Hepatocyte (in vitro differentiated cells): ENCODE results near the gene HEYL. TPM values are rescaled to one million over a fixed set of nuclear protein-coding genes. Genes with fewer than 3 reads are reported as not detected.

ENCODE experiments used
- DNase-seq: peaks from one replicate; pipeline ENCODE4 v3.0.0-alpha.2; 2016; ENCODE audit warnings: low spot score
- H2AFZ ChIP-seq: fragments of 200-600 bp; sonication (generic); 2 replicates; pipeline ENCODE4 v1.6.0; 2016; ENCODE audit warnings: antibody characterized with exemption, mild to moderate bottlenecking
- H3K27ac ChIP-seq: fragments of 200-600 bp; sonication (generic); 2 replicates; pipeline ENCODE4 v1.5.1; 2016; ENCODE audit warnings: mild to moderate bottlenecking
- H3K27me3 ChIP-seq: fragments of 200-600 bp; sonication (generic); 2 replicates; pipeline ENCODE4 v1.6.1; 2016
- H3K36me3 ChIP-seq: fragments of 200-600 bp; sonication (generic); replicated peaks from 2 replicates; pipeline ENCODE4 v1.5.1; 2016; ENCODE audit warnings: low read depth; ENCODE audit not compliant: insufficient read depth
- H3K4me1 ChIP-seq: fragments of 200-600 bp; sonication (generic); 2 replicates; pipeline ENCODE4 v1.5.1; 2016; ENCODE audit warnings: mild to moderate bottlenecking, moderate library complexity; ENCODE audit not compliant: insufficient read depth
- H3K4me2 ChIP-seq: fragments of 200-600 bp; sonication (generic); 2 replicates; pipeline ENCODE4 v1.6.0; 2016
- H3K4me3 ChIP-seq: fragments of 200-600 bp; sonication (generic); 2 replicates; pipeline ENCODE4 v1.5.1; 2016; ENCODE audit warnings: mild to moderate bottlenecking
- H3K79me2 ChIP-seq: fragments of 200-600 bp; sonication (generic); 2 replicates; pipeline ENCODE4 v1.6.0; 2017; ENCODE audit warnings: mild to moderate bottlenecking
- H3K9me2 ChIP-seq: fragments of 200-600 bp; sonication (generic); replicated peaks from 2 replicates; pipeline ENCODE4 v1.6.0; 2017; ENCODE audit warnings: mild to moderate bottlenecking; ENCODE audit not compliant: insufficient read depth
- H3K9me3 ChIP-seq: fragments of 200-600 bp; sonication (generic); 2 replicates; pipeline ENCODE4 v1.5.1; 2016; ENCODE audit warnings: low read depth, mild to moderate bottlenecking
- H4K20me1 ChIP-seq: fragments of 200-600 bp; sonication (generic); 2 replicates; pipeline ENCODE4 v1.6.0; 2016; ENCODE audit warnings: mild to moderate bottlenecking; ENCODE audit not compliant: insufficient read depth, poor library complexity, severe bottlenecking
- EZH2 ChIP-seq: fragments of 200-600 bp; sonication (generic); IDR thresholded peaks from 2 replicates; pipeline ENCODE4 v1.6.1; 2016; ENCODE audit warnings: antibody characterized with exemption, mild to moderate bottlenecking, borderline replicate concordance
- EZH2phosphoT487 ChIP-seq: fragments of 200-600 bp; sonication (generic); IDR thresholded peaks from one replicate; pipeline ENCODE4 v1.6.1; 2018; ENCODE audit warnings: antibody characterized with exemption, mild to moderate bottlenecking, low read depth, moderate library complexity; ENCODE audit not compliant: unreplicated experiment, severe bottlenecking
- WGBS: methylation state at CpG from one replicate; pipeline ENCODE4 v1.1.6; 2016; ENCODE audit warnings: low lambda C conversion rate; ENCODE audit errors: missing lambda C conversion rate; 5-methylcytosine and 5-hydroxymethylcytosine counted together
- polyA plus RNA-seq: library from polyadenylated mRNA; unstranded; fragments of >200 nt; fragmentation: Nextera tagmentation; extraction: Ambion mirVana; gene quantifications from 2 replicates; pipeline ENCODE4 v1.2.1, GENCODE V29; 2016
- total RNA-seq: library from RNA; depleted of rRNA; stranded (reverse); fragments of >200 nt; gene quantifications from 2 replicates; pipeline ENCODE4 v1.2.3, GENCODE V29; 2014
- TF ChIP-seq, protein P1 (sequence below): fragments of 200-600 bp; sonication (generic); IDR thresholded peaks from 2 replicates; pipeline ENCODE4 v1.5.1; 2016; ENCODE audit warnings: antibody characterized with exemption, mild to moderate bottlenecking; ENCODE audit not compliant: poor library complexity

HEYL gene
- total and polyA plus RNA-seq, 2 experiments from 2014 or later: 10.9 to 24.8 TPM

DNA sequence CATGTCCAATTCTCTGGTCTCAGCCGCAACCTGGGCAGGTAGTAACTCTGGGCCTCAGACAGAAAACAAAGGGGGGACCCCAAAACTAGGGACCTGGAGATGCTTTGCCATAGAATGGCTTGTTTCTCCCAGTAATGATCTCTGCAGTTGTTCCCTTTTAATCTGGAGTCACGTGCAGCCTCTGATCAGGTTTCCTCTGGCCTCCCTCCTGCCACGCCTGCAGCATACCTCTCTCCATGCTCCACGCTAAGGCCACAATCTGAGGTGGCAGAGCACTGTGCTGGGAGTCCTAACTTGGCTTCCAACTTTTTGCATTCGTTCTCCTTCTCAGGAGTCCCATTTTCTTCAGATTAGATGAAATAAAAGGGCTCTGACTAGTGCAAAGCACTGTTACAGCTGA, 64.8 kb downstream of the HEYL start:
- WGBS: 16% methylated on average over 5 of the region's 5 CpGs
- H3K4me2 ChIP-seq: peak overlapping the region; percentile 98
- no peak overlapping the region for H2AFZ ChIP-seq
- H3K27me3 ChIP-seq: no peaks in the 10 kb centered on the region
- H3K4me3 ChIP-seq: peak overlapping the region; percentile 66
- H3K9me2 ChIP-seq: no peaks in the 10 kb centered on the region
- peak; percentile 39 for DNase-seq
- H3K36me3 ChIP-seq: no peaks in the 10 kb centered on the region
- H3K79me2 ChIP-seq: peaks cover 69% of the 10 kb centered on the region
- H3K4me1 ChIP-seq: peaks cover 23% of the 10 kb centered on the region
- H3K9me3 ChIP-seq: no peaks in the 10 kb centered on the region
- peak overlapping the region; percentile 83 for H3K27ac ChIP-seq
- TF ChIP-seq, protein P1, sequence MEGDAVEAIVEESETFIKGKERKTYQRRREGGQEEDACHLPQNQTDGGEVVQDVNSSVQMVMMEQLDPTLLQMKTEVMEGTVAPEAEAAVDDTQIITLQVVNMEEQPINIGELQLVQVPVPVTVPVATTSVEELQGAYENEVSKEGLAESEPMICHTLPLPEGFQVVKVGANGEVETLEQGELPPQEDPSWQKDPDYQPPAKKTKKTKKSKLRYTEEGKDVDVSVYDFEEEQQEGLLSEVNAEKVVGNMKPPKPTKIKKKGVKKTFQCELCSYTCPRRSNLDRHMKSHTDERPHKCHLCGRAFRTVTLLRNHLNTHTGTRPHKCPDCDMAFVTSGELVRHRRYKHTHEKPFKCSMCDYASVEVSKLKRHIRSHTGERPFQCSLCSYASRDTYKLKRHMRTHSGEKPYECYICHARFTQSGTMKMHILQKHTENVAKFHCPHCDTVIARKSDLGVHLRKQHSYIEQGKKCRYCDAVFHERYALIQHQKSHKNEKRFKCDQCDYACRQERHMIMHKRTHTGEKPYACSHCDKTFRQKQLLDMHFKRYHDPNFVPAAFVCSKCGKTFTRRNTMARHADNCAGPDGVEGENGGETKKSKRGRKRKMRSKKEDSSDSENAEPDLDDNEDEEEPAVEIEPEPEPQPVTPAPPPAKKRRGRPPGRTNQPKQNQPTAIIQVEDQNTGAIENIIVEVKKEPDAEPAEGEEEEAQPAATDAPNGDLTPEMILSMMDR: no peak
- no peak for TF ChIP-seq EZH2
- no peak for TF ChIP-seq EZH2phosphoT487
- peaks cover 62% of the 10 kb centered on the region for H4K20me1 ChIP-seq

Other genes with a start within 250 kb of the HEYL start
- gene BMP8A, start 148.0 kb downstream of the HEYL start, total RNA-seq: 1.4 and 2.8 TPM in 2 replicates
- 0.91 and 1.2 TPM in 2 replicates for gene BMP8A, start 148.0 kb downstream of the HEYL start, polyA plus RNA-seq
- 100 and 130 TPM in 2 replicates for gene PABPC4, start 62.9 kb downstream of the HEYL start, total RNA-seq
- gene PABPC4, start 62.9 kb downstream of the HEYL start, polyA plus RNA-seq: 71.5 and 82.3 TPM in 2 replicates
- 2.1 and 5.1 TPM in 2 replicates for gene NT5C1A, start 32.5 kb upstream of the HEYL start, total RNA-seq
- 1.0 and 1.8 TPM in 2 replicates for gene NT5C1A, start 32.5 kb upstream of the HEYL start, polyA plus RNA-seq
- gene HPCAL4, start 51.8 kb upstream of the HEYL start, total RNA-seq: 14.2 and 15.8 TPM in 2 replicates
- 12.6 and 13.8 TPM in 2 replicates for gene HPCAL4, start 51.8 kb upstream of the HEYL start, polyA plus RNA-seq
- 35.5 and 42.6 TPM in 2 replicates for gene PPIE, start 99.2 kb upstream of the HEYL start, total RNA-seq
- 61.2 and 77.3 TPM in 2 replicates for gene PPIE, start 99.2 kb upstream of the HEYL start, polyA plus RNA-seq
- gene OXCT2, start 131.7 kb upstream of the HEYL start, total RNA-seq: 0.60 and 1.8 TPM in 2 replicates
- gene OXCT2, start 131.7 kb upstream of the HEYL start, polyA plus RNA-seq: 0.25 and 0.39 TPM in 2 replicates
- gene BMP8B, start 149.2 kb upstream of the HEYL start, total RNA-seq: 5.5 and 7.6 TPM in 2 replicates
- 1.9 and 3.1 TPM in 2 replicates for gene BMP8B, start 149.2 kb upstream of the HEYL start, polyA plus RNA-seq
- 17.2 and 20.0 TPM in 2 replicates for gene TRIT1, start 243.9 kb upstream of the HEYL start, total RNA-seq
- 16.6 and 19.7 TPM in 2 replicates for gene TRIT1, start 243.9 kb upstream of the HEYL start, polyA plus RNA-seq